ENCODE data around the gene IQCK. TPM values are rescaled to one million over a fixed set of nuclear protein-coding genes. Genes with fewer than 3 reads are reported as not detected.
"Not testable (repeated sequence)": the region's sequence is repeated elsewhere in the genome, so short reads cannot be mapped to it uniquely, and the experiment has no call there.

Gene IQCK
- total RNA-seq, 2 donors from 2014 or later, result 1.7 to 2.9 TPM

GRCh38 chr16:19706846-19707245 is 11.2 kb upstream of the IQCK start:
- H3K36me3 Mint-ChIP-seq (ENCODE audit: low read depth), result peaks cover 85% of the 10 kb centered on the region
- no peak overlapping the region for H3K4me3 Mint-ChIP-seq
- H3K27me3 Mint-ChIP-seq, result no peaks in the 10 kb centered on the region
- no peaks in the 10 kb centered on the region for H3K9me3 Mint-ChIP-seq
- ATAC-seq (replicated peaks), result no peak
- H3K27ac Mint-ChIP-seq, result no peak overlapping the region
- H3K4me1 Mint-ChIP-seq, result peaks cover 13% of the 10 kb centered on the region

- H3K36me3 Mint-ChIP-seq (ENCODE audit: low read depth), result peaks cover 78% of the 10 kb centered on the region
- H3K27ac Mint-ChIP-seq, result no peak overlapping the region
- H3K4me3 Mint-ChIP-seq, result no peak overlapping the region
- H3K27me3 Mint-ChIP-seq, result no peaks in the 10 kb centered on the region
- H3K9me3 Mint-ChIP-seq, result no peaks in the 10 kb centered on the region
- peaks cover 15% of the 10 kb centered on the region for H3K4me1 Mint-ChIP-seq
- no peak for ATAC-seq (replicated peaks)
Observed at GRCh38 chr16:19707569-19708295, 10.3 kb upstream of the IQCK start.

- H3K4me3 Mint-ChIP-seq, result no peak overlapping the region
- peaks cover 15% of the 10 kb centered on the region for H3K4me1 Mint-ChIP-seq
- peak overlapping the region; percentile 24 for H3K27ac Mint-ChIP-seq
- no peaks in the 10 kb centered on the region for H3K9me3 Mint-ChIP-seq
- H3K36me3 Mint-ChIP-seq (ENCODE audit: low read depth), result peaks cover 77% of the 10 kb centered on the region
- H3K27me3 Mint-ChIP-seq, result no peaks in the 10 kb centered on the region
- no peak for ATAC-seq (replicated peaks)
Observed at GRCh38 chr16:19708296-19709205, 9.5 kb upstream of the IQCK start.

- no peak for ATAC-seq (replicated peaks)
- Mint-ChIP-seq H3K4me1 (peaks cover 18% of the 10 kb centered on the region), H3K27ac (peak overlapping the region; percentile 24), H3K4me3 (no peak overlapping the region), H3K27me3 (no peaks in the 10 kb centered on the region), H3K9me3 (no peaks in the 10 kb centered on the region), H3K36me3 (ENCODE audit: low read depth) (peaks cover 77% of the 10 kb centered on the region)
Observed at GRCh38 chr16:19709381-19710136, 8.5 kb upstream of the IQCK start.

GRCh38 chr16:19710191-19710908 is 7.7 kb upstream of the IQCK start:
- no peak overlapping the region for H3K27ac Mint-ChIP-seq
- H3K36me3 Mint-ChIP-seq (ENCODE audit: low read depth), result peaks cover 77% of the 10 kb centered on the region
- no peaks in the 10 kb centered on the region for H3K27me3 Mint-ChIP-seq
- no peaks in the 10 kb centered on the region for H3K9me3 Mint-ChIP-seq
- no peak for ATAC-seq (replicated peaks)
- peaks cover 22% of the 10 kb centered on the region for H3K4me1 Mint-ChIP-seq
- H3K4me3 Mint-ChIP-seq, result no peak overlapping the region

GRCh38 chr16:19710991-19711545 is 7.0 kb upstream of the IQCK start:
- peaks cover 75% of the 10 kb centered on the region for H3K36me3 Mint-ChIP-seq (ENCODE audit: low read depth)
- H3K9me3 Mint-ChIP-seq, result no peaks in the 10 kb centered on the region
- no peak overlapping the region for H3K4me3 Mint-ChIP-seq
- no peak for ATAC-seq (replicated peaks)
- no peak overlapping the region for H3K27ac Mint-ChIP-seq
- H3K27me3 Mint-ChIP-seq, result no peaks in the 10 kb centered on the region
- H3K4me1 Mint-ChIP-seq, result peaks cover 24% of the 10 kb centered on the region

- no peak for ATAC-seq (replicated peaks)
- Mint-ChIP-seq H3K27ac (no peak overlapping the region), H3K36me3 (ENCODE audit: low read depth) (peaks cover 70% of the 10 kb centered on the region), H3K4me1 (peaks cover 30% of the 10 kb centered on the region), H3K4me3 (no peak overlapping the region), H3K27me3 (no peaks in the 10 kb centered on the region), H3K9me3 (no peaks in the 10 kb centered on the region)
Observed at GRCh38 chr16:19711643-19712042, 6.4 kb upstream of the IQCK start.

GRCh38 chr16:19712418-19713058 is 5.5 kb upstream of the IQCK start:
- Mint-ChIP-seq H3K27ac (peak overlapping the region; percentile 41), H3K36me3 (ENCODE audit: low read depth) (peaks cover 61% of the 10 kb centered on the region), H3K27me3 (no peaks in the 10 kb centered on the region), H3K4me3 (no peak overlapping the region), H3K4me1 (peaks cover 32% of the 10 kb centered on the region), H3K9me3 (no peaks in the 10 kb centered on the region)
- no peak for ATAC-seq (replicated peaks)

- Mint-ChIP-seq H3K4me3 (no peak overlapping the region), H3K36me3 (ENCODE audit: low read depth) (peaks cover 60% of the 10 kb centered on the region), H3K9me3 (no peaks in the 10 kb centered on the region), H3K27me3 (no peaks in the 10 kb centered on the region), H3K27ac (peak overlapping the region; percentile 59), H3K4me1 (peaks cover 32% of the 10 kb centered on the region)
- no peak for ATAC-seq (replicated peaks)
Observed at GRCh38 chr16:19713697-19714096, 4.4 kb upstream of the IQCK start.

- Mint-ChIP-seq H3K27me3 (no peaks in the 10 kb centered on the region), H3K4me3 (no peak overlapping the region), H3K36me3 (ENCODE audit: low read depth) (peaks cover 43% of the 10 kb centered on the region), H3K4me1 (peaks cover 21% of the 10 kb centered on the region), H3K9me3 (no peaks in the 10 kb centered on the region), H3K27ac (no peak overlapping the region)
- no peak for ATAC-seq (replicated peaks)
Observed at GRCh38 chr16:19715566-19715965, 2.5 kb upstream of the IQCK start.

GRCh38 chr16:19716183-19716582 is 1.9 kb upstream of the IQCK start:
- Mint-ChIP-seq H3K36me3 (ENCODE audit: low read depth) (peaks cover 39% of the 10 kb centered on the region), H3K9me3 (no peaks in the 10 kb centered on the region), H3K4me1 (peaks cover 21% of the 10 kb centered on the region), H3K27me3 (no peaks in the 10 kb centered on the region), H3K4me3 (peak overlapping the region; percentile 92), H3K27ac (no peak overlapping the region)
- ATAC-seq (replicated peaks), result no peak

- H3K27me3 Mint-ChIP-seq; H3K9me3 Mint-ChIP-seq; ATAC-seq (replicated peaks): not testable (repeated sequence)
- Mint-ChIP-seq H3K27ac (peak overlapping the region; percentile 86), H3K36me3 (ENCODE audit: low read depth) (peaks cover 33% of the 10 kb centered on the region), H3K4me3 (peak overlapping the region; percentile 92), H3K4me1 (peaks cover 20% of the 10 kb centered on the region)
Observed at GRCh38 chr16:19716728-19717127, 1.3 kb upstream of the IQCK start.

GRCh38 chr16:19717314-19717713 is 757 bp upstream of the IQCK start:
- no peak for ATAC-seq (replicated peaks)
- H3K4me3 Mint-ChIP-seq, result peak overlapping the region; percentile 92
- peaks cover 30% of the 10 kb centered on the region for H3K36me3 Mint-ChIP-seq (ENCODE audit: low read depth)
- H3K27ac Mint-ChIP-seq, result peak overlapping the region; percentile 86
- H3K4me1 Mint-ChIP-seq, result peaks cover 17% of the 10 kb centered on the region
- H3K27me3 Mint-ChIP-seq, result no peaks in the 10 kb centered on the region
- no peaks in the 10 kb centered on the region for H3K9me3 Mint-ChIP-seq

Data from activated T-helper 17 cell treated with anti-CD3 and anti-CD28 coated beads, Interleukin-2, amount 50 U/mL, for 72 hours (primary cell).